ENCODE measurements around the gene GAA. TPM values are rescaled to one million over a fixed set of nuclear protein-coding genes. Genes with fewer than 3 reads are reported as not detected.

GAA gene
- total RNA-seq: 15.1 and 17.7 TPM in 2 replicates

DNA sequence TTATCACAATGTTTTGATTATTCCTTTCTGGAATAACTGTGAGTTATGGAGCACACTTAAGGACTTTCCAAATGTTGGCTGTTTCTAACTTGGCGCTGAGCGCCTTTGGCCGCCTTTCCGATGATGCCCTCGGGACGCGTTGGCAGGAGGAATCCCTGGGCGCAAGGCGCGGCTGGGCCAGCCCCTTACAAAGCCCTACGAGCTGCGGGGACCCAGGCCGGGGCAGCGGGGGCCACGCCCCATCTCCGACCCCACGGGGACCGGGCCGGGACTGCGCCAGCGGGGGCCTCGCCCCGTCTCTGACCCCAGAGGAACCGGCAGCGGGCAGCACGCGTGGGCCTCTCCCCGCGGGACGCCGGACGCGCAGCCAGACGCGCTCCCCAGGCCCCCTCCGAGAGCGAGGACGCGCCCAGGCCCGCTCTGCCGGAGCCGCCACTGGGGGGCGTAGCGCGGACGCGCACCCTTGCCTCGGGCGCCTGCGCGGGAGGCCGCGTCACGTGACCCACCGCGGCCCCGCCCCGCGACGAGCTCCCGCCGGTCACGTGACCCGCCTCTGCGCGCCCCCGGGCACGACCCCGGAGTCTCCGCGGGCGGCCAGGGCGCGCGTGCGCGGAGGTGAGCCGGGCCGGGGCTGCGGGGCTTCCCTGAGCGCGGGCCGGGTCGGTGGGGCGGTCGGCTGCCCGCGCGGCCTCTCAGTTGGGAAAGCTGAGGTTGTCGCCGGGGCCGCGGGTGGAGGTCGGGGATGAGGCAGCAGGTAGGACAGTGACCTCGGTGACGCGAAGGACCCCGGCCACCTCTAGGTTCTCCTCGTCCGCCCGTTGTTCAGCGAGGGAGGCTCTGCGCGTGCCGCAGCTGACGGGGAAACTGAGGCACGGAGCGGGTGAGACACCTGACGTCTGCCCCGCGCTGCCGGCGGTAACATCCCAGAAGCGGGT is at the start of gene GAA:
Gene GAA, plus strand, starts transcription at position 571 of the 935 bp plus-strand sequence. CDS start 3,006 bp downstream, outside the sequence.
- intact Hi-C loops (cut with micrococcal nuclease): loop anchor here (1.0 to 2.0 kb wide), 2 partner anchors 46 to 162 kb away; partner anchors contain the start of gene EIF4A3

GRCh38 chr17:80051681-80052080 is 49.7 kb upstream of the GAA start:
- intact Hi-C loops (cut with micrococcal nuclease): no loop called here

- intact Hi-C loops (cut with micrococcal nuclease): no loop called here
These were observed 48.3 kb upstream of the GAA start for GRCh38 chr17:80053102-80053501.

GRCh38 chr17:80055597-80055996 is 45.8 kb upstream of the GAA start:
- intact Hi-C loops (cut with micrococcal nuclease): no loop called here

- intact Hi-C loops (cut with micrococcal nuclease): no loop called here
These were observed 42.9 kb upstream of the GAA start for GRCh38 chr17:80058311-80058955.

- intact Hi-C loops (cut with micrococcal nuclease): no loop called here
These were observed 40.7 kb upstream of the GAA start for GRCh38 chr17:80060644-80061043.

DNA sequence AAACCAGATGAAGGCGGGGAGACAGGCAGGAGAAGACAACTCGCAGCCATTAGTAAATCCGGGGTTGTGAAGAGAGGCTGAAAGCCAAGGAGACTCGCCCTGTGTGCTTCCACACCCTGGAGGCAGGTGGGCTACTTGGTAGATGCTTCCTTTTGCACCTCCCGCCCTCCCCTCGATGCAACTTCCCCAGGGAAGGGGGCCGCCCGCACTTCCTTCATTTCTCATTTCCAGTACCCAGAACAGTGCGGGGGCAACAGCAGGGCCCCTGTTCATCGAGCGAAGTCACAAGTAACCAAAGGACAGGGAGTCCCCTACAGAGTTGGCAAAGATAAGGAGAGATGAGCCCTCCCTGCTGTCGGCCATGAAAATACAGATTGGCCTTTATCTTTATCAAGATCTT is 40.0 kb upstream of the GAA start:
- intact Hi-C loops (cut with micrococcal nuclease): no loop called here

- intact Hi-C loops (cut with micrococcal nuclease): no loop called here
These were observed 37.4 kb upstream of the GAA start for GRCh38 chr17:80063830-80064585.

- intact Hi-C loops (cut with micrococcal nuclease): no loop called here
These were observed 36.7 kb upstream of the GAA start for GRCh38 chr17:80064696-80065095.

GRCh38 chr17:80065478-80066170 is 35.8 kb upstream of the GAA start:
- intact Hi-C loops (cut with micrococcal nuclease): no loop called here

GRCh38 chr17:80067393-80067986 is 33.9 kb upstream of the GAA start:
- intact Hi-C loops (cut with micrococcal nuclease): no loop called here

GRCh38 chr17:80068301-80069222 is 32.8 kb upstream of the GAA start:
- intact Hi-C loops (cut with micrococcal nuclease): no loop called here

- intact Hi-C loops (cut with micrococcal nuclease): no loop called here
These were observed 30.8 kb upstream of the GAA start for GRCh38 chr17:80070375-80071115.

DNA sequence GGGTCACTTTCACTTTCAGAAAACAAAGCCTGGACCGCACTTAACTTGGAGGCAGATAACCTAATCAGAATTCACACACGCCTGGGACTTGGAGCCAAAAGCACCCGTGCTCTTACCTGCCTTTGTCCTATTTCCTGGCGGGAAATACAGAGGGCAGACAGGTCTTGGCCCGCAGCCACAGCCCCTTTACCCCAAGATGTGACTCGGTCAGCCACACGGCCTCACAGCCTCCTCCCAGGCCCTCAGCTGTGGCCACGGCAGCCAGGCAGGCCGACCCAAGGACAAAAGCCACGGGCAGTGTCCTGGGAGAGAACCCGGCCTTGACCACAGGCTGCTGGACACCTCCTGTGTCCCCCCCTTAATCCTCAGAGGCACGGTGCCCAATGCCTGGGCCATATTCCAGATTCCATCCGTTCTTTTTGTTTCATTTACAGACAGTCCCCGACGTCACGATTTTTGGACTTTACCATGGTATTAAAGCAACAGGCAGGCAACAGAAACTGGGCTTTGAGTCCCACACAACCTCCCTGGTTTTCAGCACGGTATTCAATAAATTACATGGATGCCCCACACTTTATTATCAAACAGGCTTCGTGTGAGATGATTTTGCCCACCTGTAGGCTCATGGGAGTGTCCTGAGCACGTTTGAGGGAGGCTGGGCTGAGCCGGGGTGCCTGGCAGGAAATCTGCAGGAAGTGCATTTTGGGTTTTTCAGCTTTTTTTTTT is 30.1 kb upstream of the GAA start:
- intact Hi-C loops (cut with micrococcal nuclease): no loop called here

- intact Hi-C loops (cut with micrococcal nuclease): no loop called here
These were observed 29.0 kb upstream of the GAA start for GRCh38 chr17:80072410-80072809.

DNA sequence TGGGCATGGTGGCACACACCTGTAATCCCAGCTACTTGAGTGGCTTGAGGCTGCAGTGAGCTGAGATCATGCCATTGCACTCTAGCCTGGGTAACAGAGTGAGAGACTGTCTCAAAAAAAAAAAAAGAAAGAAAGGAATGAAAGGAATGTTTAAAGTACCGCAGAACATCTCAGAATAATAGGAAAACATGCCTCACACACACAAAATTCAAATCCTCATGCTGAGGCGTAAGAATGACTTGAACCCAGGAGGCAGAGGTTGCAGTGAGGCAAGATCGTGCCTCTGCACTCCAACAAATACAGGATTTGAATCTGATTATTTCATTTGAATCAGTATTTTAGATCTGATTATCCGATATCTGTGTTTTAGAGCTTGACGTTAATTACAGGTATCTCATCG is 21.3 kb upstream of the GAA start:
- intact Hi-C loops (cut with micrococcal nuclease): no loop called here

GRCh38 chr17:80081596-80081995 is 19.8 kb upstream of the GAA start:
- intact Hi-C loops (cut with micrococcal nuclease): no loop called here

DNA sequence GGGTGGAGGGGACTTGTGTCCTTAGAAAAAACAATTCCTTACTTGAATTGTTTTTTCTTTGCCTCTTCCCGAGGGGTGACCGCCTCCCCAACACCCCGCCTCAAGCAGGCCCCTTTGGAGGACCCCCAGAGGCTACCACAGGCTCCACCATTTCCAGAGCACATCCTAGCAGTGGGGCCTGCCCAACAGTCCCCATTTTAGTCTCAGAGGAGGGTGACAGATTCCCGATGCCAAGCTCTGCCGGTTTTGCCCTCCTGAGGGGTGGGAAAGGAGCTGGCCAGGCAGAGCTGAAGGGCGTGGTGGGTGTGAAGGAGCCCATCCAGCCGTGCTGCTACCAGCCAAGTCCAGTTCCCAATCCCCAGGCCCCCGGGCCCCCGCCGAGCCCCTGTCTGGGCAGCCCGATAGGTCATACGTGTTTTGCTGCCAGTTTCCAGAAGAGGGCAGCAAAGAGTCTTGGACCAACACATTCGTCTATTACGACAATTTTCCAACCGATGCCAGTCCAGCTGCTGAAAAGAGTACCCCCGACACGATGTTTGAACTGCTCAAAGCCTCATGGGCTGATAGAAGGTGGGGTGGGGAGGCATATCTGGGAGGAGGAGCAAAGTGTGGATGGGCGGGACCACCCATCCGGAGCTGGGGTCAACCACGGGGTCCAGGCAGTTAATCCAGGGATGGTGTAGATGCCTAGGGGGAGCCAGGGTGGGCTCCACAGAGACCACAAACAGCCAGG is 18.8 kb upstream of the GAA start:
- intact Hi-C loops (cut with micrococcal nuclease): no loop called here

All from T-helper 2 cell treated with Interferon-gamma antibody and Interleukin-4, amounts not matched to agents 100 ng/mL and 5 ng/mL, for 36 hours (primary cell).